Fibroblast of the aortic adventitia (primary cell): Measurements from ENCODE around the gene SEMA4D. TPM values are rescaled to one million over a fixed set of nuclear protein-coding genes. Genes with fewer than 3 reads are reported as not detected.

ENCODE experiments used
- DNase-seq: peaks from one replicate; pipeline ENCODE4 v3.0.0-alpha.2; 2010; ENCODE audit warnings: low read depth
- H3K4me3 ChIP-seq: 2 replicates; pipeline ENCODE4 v1.5.1; 2011; ENCODE audit warnings: low read depth, mild to moderate bottlenecking, control low read depth, low read length, moderate library complexity
- total RNA-seq: library from RNA; depleted of rRNA; stranded (reverse); fragments of >200 nt; gene quantifications from 2 replicates; pipeline ENCODE4 v1.2.3, GENCODE V29; 2012; ENCODE audit warnings: low replicate concordance
- TF ChIP-seq, protein P1 (sequence below): IDR thresholded peaks from 2 replicates; pipeline ENCODE4 v1.5.1; 2011; ENCODE audit warnings: mild to moderate bottlenecking, low read length, control low read depth, inconsistent platforms; ENCODE audit not compliant: insufficient read depth

SEMA4D gene
- total RNA-seq, 1 donor: 0.36 TPM

DNA sequence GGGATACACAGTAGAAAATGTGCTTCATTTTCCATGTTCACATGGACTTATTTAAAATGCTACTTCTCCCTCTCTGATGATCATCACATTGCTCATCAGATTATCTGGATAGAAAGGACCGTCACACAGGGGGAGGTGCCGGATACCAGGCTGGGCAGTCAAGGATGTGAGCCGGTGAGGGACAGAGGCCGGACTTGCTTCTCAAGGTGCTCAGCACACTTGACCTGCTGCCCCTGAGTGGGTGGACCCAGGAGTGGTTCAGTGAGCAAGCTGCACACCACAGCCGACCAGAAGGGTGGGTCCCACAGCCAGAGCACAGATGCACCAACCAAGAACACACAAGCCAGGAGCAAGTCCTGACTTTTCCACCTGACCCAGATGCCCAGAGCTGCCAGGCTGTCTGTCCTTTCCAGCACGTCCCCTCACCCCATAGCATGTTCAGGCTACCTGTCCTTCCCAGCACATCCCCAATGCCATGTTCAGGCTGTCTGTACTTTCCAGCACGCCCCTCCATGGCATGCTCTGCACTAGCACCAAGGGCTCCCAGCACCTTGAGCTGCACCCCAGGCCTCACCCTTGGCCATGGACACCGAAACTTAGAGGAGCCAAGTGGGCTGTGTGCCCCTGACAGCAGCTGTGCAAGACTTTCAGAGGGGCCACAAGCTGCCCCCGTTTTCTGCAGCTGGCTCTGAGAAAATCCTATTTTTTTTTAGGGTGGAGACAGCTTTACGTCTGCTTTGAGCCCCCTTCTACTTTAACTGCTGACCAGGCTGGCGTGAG lies 101.8 kb downstream of the SEMA4D start:
- no peak for DNase-seq
- TF ChIP-seq, protein P1, sequence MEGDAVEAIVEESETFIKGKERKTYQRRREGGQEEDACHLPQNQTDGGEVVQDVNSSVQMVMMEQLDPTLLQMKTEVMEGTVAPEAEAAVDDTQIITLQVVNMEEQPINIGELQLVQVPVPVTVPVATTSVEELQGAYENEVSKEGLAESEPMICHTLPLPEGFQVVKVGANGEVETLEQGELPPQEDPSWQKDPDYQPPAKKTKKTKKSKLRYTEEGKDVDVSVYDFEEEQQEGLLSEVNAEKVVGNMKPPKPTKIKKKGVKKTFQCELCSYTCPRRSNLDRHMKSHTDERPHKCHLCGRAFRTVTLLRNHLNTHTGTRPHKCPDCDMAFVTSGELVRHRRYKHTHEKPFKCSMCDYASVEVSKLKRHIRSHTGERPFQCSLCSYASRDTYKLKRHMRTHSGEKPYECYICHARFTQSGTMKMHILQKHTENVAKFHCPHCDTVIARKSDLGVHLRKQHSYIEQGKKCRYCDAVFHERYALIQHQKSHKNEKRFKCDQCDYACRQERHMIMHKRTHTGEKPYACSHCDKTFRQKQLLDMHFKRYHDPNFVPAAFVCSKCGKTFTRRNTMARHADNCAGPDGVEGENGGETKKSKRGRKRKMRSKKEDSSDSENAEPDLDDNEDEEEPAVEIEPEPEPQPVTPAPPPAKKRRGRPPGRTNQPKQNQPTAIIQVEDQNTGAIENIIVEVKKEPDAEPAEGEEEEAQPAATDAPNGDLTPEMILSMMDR: no peak
- H3K4me3 ChIP-seq: no peak overlapping the region

DNA sequence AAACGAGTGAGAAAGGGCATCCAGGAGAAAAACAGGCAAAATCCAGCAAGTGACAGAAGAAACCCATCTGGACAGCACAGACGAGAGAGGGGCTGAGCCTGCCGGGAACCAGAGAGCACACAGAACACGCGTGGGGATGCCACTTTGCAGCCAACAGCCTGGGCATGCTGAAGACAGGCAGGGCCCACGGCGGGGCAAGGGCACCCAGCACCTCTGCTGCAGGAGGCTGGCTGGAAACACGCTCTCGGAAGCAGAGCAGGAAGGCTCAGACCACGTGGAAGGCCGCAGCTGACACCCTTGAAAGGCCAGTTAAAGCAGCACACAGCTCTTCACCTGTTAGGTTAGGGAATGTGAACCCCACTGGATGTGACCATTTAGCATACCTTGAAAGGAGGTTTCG lies 103.5 kb downstream of the SEMA4D start:
- no peak for DNase-seq
- no peak overlapping the region for H3K4me3 ChIP-seq
- TF ChIP-seq, protein P1: no peak

DNA sequence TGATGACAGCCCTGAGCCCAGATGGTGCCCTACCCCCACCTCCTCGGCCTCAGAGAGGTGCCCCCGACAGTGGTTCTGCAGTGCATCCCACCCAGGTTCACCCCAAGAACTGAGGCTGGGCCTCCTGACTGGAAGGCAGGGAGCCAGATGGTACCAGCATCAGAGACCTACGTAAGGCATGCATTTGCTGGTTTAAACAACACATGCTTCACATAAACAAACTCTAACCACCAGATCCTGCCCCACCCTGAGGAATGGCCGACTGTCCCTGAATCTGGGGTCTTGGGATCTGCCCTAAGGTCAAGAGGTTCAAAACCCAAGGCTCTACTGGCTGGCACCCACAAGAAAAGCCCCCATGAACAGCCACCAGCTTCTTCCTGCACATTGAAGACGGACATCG lies 106.3 kb downstream of the SEMA4D start:
- no peak overlapping the region for H3K4me3 ChIP-seq
- TF ChIP-seq, protein P1: no peak
- DNase-seq: no peak

DNA sequence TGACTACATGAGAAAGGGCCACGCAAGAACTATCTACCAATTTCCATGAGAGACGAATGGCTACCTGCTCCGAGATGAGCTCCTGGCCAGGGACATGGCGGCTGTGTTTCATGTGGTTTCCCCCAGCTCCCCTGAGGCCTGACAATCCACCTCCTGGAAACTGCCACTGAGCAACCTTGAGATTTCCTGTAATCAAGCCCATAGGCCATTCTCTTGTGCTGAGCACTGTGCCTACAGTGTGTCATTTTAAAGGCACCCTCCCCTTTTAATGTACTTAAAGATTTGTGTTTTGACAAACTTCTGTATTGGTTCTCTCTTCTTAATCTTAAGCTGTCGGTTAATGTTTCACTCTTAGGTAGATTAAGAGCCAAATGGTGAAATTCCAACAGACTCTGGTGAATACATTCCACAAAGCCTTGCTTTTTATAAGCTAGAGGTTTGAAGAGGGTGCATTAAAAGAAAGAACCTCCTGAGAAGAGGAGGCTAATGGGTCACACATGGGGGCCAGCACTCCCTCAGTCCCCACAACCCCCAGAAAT lies 107.3 kb downstream of the SEMA4D start:
- TF ChIP-seq, protein P1: no peak
- H3K4me3 ChIP-seq: no peak overlapping the region
- no peak for DNase-seq

DNA sequence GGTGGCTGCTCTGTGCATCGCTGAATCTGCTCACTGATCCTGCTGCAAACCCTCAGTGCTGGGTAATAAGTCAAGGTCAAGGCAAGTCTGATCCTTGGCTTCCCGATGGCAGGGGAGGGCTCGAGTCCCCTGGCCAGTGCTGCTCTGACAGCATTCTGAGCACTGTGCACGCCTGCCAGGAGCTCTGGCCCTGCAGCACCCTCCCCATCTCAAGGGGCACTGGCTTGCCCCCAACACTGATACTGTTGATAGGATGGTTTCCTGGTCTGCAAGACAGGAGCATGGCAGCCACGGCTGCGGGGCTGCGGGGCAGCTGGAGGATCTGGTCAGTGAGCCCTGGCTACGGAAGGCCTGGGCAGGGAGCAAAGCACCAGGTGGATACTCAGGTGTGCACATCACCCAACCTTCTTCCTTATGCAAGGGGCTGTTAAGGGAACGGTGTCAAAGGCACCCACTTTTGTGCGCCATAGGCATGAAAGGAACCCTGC lies 107.8 kb downstream of the SEMA4D start:
- TF ChIP-seq, protein P1: no peak

DNA sequence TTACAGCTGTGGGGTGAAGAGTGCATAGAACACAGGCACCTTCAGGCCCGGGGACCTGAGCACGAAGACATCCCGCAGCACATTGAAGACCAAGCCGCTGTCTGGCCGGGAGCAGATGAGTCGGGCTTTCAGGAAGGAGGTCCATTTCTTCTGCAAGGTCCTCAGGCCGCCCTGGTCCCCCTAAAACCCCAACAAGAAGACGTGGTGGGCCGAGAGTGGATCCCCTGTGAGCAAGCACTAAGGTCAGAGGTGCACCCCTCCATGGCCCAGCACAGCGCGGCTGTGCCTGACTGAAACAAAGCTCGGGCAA lies 109.1 kb downstream of the SEMA4D start:
- DNase-seq: no peak
- no peak overlapping the region for H3K4me3 ChIP-seq
- TF ChIP-seq, protein P1: no peak

More for the DNA sequence above, 107.8 kb downstream of the SEMA4D start:
- DNase-seq: no peak
- no peak overlapping the region for H3K4me3 ChIP-seq
